Metanephros (tissue), 1 donor: ENCODE data around the gene ISCU. TPM values are rescaled to one million over a fixed set of nuclear protein-coding genes. Genes with fewer than 3 reads are reported as not detected.

Experiments used
- total RNA-seq: library from RNA; depleted of rRNA; stranded (reverse); fragments of >200 nt; gene quantifications from one replicate; pipeline ENCODE4 v1.2.3, GENCODE V29; 2014

The ISCU gene
- 97.8 TPM for total RNA-seq

DNA sequence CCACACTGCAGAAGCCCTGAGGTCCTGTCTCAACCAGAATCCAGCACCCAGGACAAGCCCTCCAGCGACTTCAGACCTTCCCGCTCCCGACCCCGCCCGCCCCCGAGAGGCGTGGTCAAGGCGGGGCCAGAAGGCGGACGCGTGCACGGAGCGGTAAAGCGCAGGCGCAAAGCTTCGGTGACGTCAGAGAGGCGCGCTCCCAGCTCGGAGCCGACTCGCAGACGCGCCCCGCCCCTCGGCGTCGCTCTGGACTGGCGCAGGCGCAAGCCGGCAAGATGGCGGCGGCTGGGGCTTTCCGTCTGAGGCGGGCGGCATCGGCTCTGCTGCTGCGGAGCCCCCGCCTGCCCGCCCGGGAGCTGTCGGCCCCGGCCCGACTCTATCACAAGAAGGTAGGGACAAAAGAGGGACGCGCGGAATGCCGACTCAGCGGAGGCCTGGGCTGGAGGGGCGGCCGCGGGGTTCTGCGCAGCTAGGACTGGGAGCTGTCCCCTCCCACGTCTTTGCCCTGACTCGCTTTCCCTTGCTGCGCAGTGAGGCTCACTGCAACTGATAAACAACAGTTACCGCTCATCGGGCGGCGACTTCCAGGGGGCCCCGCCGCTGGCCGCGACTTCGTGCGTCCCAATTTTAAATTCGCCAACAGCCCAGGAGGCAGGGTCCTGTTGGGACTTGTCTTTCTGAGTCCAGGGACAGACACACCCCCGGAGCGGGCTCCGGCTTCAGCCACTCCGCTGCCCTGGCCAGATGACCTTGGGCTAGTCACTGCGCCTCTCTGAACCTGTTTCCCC is at the start of gene ISCU:
Gene ISCU (plus strand): TSS at position 249 of the 788 bp plus-strand sequence. CDS start 27 bp downstream, at position 276.

DNA sequence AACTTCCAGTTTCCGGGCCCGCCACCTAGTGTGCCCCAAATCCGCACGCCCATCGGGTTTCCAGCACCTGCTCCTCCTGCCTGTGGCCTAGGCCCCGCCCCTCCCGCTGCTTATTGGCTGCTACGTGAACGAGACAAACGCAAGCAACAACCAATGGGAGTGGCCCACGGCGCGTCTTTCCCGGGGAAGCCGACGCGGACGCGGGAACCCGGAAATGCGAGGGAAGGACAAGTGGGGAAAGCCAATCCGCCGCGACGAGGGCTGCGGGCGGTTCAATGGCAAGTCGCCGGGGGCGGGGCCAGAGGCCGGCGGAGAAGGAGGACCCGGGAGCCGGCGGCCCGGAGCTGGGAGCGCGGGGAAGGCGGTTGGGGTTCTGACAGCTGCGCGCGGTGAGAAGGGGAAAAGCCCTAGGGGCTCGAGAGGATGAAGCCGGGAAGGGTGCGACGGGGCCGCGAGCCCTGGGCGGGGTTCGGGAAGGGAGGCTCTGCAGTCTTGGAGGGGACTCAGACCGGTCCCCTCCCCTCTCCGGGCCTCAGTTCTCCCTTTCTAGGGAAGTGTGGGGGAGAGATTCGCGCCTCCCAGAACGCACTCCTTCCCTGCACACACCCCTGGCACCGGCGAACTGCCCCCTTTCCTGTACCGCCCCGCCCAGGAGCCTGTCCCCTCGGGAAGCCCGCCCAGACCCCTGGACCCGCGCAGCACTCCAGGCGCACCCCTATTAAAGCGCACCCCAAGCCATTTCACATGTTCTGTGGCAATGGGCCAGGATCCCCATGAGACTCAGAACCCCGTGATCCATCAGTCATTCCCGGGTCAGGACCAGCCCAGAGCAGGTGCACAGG is 47.2 kb upstream of the ISCU start, which contains the start of gene FICD:
Gene FICD (plus strand): TSS at position 305 of the 842 bp plus-strand sequence. CDS start 1,696 bp downstream, outside the sequence.

DNA sequence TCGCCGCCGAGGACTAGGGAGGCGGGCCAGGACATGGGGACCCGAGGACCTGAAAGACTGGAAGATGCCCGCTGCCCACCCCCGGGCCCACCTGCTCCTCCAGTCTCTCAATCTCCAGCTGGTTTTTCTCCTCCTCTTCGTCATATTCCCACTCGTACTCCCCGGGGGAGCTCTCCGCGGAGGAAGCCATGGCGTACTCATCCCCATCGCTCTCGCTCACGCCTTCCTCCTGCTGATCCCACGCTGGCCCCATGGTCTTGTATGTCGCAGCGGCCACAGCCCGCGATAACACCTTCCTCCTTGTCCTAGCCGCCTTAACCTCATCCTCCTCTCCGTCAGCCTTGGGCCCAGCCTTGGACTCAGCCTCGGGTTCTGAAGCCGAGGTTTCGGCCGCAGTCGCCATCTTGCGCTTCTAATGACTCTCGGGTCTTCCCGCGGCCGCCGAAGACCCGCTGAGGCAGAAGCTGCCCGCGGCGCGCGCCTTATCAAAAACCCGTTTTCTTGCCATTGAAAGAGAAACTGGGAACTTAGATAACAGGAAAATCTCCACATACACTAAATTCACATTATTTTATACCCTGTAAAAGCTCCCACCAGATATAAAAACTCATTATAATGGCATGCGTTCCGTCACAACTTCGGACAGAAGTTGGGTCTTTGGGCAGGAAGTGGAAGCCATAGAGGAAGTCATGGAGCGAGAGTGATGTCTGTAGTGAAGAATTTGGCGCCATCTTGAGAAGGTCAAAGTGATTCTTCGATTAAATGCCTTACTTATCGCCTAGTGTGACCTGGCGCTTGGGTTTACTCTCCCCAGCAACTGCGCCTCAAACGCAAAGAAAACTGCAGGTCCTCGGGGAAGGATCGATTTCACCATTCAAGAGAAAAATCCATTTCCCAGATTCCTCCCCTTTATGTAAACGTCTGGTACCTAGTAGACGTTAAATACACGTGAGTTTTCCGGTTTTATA is 1.4 kb upstream of the ISCU start, which contains the start of gene SART3:
Gene SART3 (minus strand): TSS at position 422 of the 968 bp plus-strand sequence. CDS start 19 bp downstream, at position 403.

GRCh38 chr12:108597559-108598471 is 35.4 kb downstream of the ISCU start, which contains the start of gene TMEM119:
Gene TMEM119 (minus strand): TSS chr12:108598084. CDS start chr12:108592383, 5,701 bp downstream.

Other genes with a start within 250 kb of the ISCU start
- 7.5 TPM for gene CMKLR1, start 223.3 kb upstream of the ISCU start, total RNA-seq
- gene FICD, start 47.3 kb upstream of the ISCU start, total RNA-seq, result 4.3 TPM
- gene SART3, start 1.4 kb upstream of the ISCU start, total RNA-seq, result 144 TPM
- 29.7 TPM for gene TMEM119, start 35.5 kb downstream of the ISCU start, total RNA-seq
- 4.8 TPM for gene SELPLG, start 71.3 kb downstream of the ISCU start, total RNA-seq
- gene CORO1C, start 168.9 kb downstream of the ISCU start, total RNA-seq, result 77.1 TPM